T-helper 1 cell (primary cell): Measurements from ENCODE around the gene MRPL54.
A peak's percentile ranks its signal among the peaks of the same experiment; 100 is the strongest.
"Not testable (repeated sequence)": the region's sequence is repeated elsewhere in the genome, so short reads cannot be mapped to it uniquely, and the experiment has no call there.

Source experiments
- DNase-seq, 5 donors: peaks; one replicate each; pipeline ENCODE4 v3.0.0-alpha.2; 2012 to 2020

MRPL54 gene

DNA sequence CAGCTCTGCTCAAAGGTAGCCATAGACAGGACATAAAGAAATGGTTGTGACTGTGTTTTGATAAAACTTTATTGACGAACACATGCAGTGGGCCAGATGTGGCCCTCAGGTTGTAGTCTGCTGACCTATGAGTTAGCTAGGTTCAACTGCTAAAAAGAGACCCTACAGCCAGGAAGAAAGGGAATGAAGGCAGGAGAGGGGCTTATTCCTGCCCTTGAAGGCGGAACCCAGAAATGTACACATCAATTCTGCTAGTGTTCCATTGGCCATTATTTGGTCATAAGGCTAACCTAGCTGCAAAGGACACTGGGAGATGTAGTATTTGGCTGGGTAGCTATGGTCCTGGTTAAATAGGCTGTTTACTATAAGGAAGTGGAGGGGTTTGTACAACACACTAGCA, 19.0 kb upstream of the MRPL54 start:
- DNase-seq: no peak

- DNase-seq: no peak
Measured at GRCh38 chr19:3745363-3746045, 17.0 kb upstream of the MRPL54 start.

DNA sequence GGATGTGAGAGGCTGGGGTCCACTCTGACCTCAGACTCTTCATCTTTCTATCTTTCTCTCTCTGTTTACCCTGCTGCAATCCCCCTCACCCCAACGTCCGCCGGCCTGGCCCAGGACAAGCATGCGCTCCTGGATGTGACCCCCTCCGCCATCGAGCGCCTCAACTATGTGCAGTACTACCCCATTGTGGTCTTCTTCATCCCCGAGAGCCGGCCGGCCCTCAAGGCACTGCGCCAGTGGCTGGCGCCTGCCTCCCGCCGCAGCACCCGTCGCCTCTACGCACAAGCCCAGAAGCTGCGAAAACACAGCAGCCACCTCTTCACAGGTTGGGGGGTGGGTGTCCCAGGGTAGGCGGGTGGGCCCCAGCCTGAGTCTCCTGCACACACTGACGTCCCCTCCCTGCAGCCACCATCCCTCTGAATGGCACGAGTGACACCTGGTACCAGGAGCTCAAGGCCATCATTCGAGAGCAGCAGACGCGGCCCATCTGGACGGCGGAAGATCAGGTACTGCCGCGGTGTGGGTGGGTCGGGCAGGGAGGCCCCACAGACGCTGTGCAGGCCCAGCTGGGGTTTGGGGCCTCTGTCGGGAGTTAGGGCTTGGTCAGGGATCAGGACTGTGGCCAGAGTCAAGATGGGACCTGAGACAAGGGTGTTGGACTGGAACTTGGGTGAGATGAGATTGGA, 16.0 kb upstream of the MRPL54 start:
- no peak for DNase-seq

DNA sequence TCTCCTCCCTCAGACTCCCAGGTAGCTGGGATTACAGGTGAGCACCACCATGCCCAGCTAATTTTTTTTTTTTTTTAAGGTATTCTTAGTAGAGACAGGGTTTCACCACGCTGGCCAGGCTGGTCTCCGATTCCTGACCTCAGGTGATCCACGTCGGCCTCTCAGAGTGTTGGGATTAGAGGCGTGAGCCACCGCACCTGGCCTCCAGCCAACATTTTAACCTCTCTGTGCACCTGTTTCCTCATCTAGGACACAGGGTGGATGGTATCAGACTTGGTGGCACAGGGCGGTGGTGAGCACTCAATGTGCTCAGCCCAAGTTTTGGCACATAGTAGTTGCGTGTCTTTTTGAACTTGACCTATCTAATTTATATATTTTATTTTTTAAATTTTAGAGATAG, 13.5 kb upstream of the MRPL54 start:
- no peak for DNase-seq

DNA sequence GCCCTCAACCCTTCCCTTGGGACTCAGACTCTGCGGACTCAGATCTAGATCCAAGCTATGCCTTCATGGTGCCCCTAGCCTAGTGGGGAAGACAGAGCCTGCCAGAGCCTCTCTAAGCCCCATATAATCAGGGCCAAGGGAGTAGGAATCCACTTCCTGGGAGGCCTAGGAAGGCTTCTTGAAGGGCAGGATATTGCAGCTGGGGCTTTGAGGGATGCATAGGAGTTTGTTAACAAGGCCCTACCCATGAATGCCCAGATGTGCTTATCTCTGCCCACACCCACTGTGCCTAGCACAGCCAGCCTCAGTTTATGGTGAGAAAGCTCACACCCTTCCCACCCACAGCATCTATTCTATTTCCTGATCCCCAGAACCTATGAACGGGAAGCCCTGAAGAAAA, 12.3 kb upstream of the MRPL54 start:
- DNase-seq: no peak

- no peak for DNase-seq
Measured at GRCh38 chr19:3751236-3751635, 11.2 kb upstream of the MRPL54 start.

- DNase-seq: no peak
Measured at GRCh38 chr19:3752492-3752891, 10.0 kb upstream of the MRPL54 start.

DNA sequence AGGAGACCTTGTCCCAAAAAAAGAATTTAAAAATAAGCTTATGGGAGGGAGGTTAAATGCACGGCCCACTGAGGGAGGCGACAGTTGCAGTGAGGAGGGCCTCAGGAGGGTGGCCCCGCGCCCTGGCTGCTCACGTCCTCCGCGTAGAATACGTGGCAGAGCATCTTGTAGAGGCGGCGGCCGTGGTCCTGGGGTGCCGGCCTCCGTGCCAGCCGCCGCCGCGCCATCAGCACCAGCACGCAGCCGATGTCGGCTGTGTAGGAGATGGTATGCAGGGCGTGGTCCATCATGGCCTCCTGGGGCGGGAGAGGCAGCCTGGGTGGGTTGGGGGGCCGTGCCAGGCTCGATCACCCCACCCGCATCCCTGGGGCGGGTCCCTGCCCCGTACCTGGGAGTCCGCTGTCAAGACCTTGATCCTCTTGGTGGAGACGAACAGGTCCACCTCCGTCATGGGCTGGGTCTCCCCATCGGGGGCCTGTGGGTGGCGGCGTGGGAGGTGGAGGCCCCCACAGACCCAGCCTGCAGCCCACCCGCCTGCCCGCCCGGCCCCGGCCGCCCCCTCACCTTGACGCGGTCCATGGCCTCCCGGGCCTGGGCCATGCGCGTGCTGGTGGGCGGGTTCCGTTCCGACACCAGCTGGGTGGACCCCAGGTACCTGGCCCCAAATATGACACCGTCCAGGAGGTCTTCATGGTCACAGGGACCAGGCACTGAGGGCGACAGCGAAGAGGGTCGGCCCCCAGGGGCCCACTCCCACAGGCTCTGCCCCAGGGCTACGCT, 8.7 kb upstream of the MRPL54 start:
- no peak for DNase-seq

- not testable (repeated sequence) for DNase-seq
Measured at GRCh38 chr19:3757705-3758104, 4.8 kb upstream of the MRPL54 start.

DNA sequence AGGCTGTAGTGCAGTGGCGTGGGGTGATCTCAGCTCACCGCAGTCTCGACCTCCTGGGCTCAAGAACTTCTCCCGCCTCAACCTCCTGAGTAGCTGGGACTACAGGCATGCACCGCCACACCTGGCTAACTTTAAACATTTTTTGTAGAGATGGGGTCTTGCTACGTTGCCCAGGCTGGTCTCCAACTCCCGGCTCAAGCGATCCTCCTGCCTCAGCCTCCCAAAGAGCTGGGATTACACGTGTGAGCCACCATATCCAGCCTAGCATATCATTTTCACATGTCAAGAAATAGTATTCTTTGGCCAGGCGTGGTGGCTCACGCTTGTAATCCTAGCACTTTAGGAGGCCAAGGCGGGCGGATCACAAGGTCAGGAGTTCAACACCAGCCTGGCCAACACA, 4.2 kb upstream of the MRPL54 start:
- not testable (repeated sequence) for DNase-seq

DNA sequence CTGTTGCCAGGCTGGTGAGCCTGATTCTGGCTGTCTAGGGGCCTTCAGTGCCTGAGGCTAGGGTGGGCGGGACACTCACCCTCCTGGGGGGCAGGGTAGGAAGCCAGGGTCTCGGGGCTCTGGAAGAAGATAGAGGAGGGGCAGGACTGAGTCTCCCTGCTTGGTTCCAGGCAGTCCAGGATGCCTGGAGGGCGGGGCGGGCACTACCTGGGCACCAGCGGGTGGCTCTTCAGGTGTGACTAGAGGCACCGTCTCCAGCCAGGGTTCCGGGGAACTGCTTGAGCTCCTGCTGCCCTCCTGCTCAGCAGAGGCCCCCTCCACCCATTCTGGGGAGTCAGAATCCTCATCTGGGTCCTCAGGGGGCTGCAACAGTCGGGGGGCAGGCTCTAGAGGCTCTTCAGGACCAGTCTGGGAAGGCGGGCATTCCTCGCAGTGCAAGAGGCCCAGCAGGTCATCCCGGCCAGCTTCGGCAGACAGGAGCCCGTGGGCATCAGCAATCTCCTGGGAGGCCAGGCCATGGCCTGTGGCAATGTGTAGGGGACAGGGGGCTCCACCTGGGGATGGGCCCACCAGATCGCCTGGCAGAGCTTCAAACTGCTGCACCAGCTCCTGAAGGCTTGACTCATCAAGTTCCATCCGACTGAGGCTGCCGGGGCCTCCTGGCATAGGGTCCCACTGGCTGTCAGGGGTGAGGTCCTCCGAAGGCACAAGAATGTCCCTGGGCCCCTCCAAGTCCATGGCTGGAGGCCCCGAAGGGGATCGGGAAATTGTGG, 2.8 kb upstream of the MRPL54 start:
- DNase-seq: no peak

GRCh38 chr19:3760871-3761361, 1.6 kb upstream of the MRPL54 start:
- peak in 2 of 5 donors; percentile 13 to 25 for DNase-seq

DNA sequence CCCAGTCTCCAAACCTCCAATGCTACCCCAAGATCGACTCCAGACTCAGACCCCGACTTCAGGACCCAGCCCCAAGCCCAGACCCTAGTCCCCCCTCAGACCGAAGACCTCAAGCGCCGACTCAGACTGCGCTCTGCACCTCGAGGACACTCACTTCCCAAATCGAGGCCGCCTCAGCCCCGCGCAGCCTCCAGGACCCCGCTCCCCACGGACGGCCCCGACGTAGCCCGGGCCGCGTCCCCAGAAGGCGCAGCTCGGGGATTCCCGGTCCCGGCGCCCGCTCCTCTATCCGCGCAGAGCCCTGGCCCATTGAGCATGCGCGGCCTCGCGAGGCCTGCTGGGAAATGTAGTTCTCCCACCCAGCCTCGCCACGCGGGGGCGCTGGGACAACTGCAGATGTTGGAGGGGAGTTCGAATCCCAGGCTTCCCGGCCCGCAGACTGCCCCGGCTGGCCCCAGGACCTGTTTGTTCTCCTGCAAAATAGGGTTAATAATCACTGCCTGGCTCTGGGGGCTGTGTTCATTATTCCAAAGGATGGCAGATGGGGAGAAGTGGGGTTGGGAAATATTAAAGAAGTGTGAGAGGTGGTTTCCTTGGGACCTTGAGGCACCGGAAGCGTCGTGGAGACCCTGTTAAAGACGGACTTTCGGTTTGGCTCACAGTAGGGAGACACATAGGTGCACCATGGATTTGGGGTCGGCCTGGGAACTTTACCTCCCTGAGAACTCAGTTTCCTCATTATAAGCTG, 926 bp upstream of the MRPL54 start, which contains the start of gene APBA3:
Gene APBA3, minus strand, starts transcription at position 311 of the 748 bp plus-strand sequence. CDS start 1,428 bp downstream, outside the sequence.
- DNase-seq: peak; percentile 90 to 94 (median 90)

- no peak for DNase-seq
Measured at GRCh38 chr19:3762130-3762473, 380 bp upstream of the MRPL54 start.

GRCh38 chr19:3765121-3765520, 2.6 kb downstream of the MRPL54 start:
- DNase-seq: no peak

GRCh38 chr19:3765757-3766156, 3.3 kb downstream of the MRPL54 start:
- not testable (repeated sequence) for DNase-seq

DNA sequence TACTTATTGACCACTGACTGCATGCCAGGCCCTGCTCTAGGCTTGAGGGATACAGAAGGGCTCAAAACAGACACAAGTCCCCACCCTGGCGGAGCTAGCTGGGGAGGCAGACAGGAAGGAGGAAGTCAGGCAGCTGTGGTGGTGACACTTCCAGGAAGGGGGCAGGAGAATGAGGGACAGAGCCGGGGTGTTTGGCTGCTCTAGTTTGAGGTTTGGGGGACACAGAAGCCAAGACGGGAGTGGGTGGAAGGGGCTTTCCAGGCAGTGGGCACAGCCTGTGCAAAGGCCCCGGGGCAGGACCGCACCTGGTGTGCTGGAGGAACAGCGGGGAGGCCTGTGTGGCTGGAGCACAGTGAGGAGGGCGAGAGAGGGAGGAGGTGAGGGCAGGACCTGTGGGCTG, 4.0 kb downstream of the MRPL54 start:
- DNase-seq: peak in 1 of 5 donors; percentile 44

DNA sequence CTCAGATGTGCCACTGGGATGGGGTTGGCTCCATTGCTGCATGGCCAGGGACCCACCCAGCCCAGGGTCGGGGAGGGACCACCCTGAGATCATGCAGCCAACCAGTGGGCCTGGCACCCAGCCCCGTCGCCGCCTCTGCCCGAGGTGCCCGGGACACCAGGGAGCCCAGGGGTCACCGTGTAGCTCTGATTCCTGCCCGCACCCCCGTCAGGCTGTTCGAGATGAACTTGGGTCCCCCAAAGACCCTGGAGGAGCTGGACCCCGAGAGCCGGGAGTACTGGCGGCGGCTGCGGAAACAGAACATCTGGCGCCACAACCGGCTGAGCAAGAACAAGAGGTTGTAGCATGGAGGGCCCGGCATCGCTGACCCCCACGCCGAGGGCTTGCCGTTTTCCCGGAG, 4.6 kb downstream of the MRPL54 start:
- DNase-seq: no peak

DNA sequence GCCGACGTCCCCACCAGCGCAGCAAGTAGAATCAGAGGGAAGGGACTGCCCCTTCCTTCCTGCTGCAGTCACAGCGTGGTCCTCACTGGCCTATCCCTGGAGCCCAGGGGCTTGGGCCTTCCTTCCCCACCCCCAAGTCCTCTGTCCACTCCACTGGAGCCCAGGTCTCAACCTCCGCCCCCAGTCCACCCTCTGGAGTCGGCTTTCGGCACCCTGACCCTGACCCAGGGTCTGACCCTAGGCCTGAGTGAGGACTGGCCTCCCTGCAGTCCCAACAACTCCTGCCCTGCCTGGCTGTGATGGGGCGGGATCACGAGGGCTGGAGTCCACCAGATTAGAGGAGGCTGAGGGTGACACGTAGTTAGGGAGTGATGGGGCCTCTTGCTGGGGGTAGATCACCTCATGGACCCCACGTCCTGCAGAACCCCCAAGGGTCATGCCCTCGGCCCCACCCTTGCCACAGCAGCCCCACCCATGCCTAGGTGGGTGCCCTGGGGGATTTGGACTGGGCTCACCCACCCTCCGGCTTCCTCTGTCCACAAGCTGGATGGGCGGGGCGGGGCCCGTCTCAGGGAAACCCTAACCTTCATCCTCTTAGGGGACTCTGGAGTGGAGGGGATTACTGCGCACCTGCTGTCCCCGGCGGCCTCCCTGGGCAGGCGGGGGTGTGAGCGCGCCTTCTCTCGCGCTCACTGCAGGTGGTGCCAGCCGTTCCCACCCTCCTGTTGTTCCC, 5.7 kb downstream of the MRPL54 start:
- DNase-seq: no peak

DNA sequence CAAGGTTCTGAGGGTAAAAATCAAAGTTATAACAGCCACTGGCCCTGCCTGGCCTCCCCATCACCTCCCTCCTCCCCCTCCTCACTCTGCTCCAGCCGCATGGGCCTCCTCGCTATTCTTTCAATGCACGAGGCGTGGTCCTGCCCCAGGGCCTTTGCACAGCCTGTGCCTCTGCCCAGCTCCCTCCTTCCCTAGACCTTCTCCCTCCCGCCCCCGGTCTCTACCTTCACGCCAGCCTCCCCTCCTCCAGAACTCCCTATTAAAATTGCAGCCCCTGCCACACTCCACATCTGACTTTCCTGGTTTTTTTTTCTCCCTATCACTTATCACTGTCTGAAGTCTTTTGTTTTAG, 6.2 kb downstream of the MRPL54 start:
- no peak for DNase-seq

GRCh38 chr19:3769494-3769893, 7.0 kb downstream of the MRPL54 start:
- DNase-seq: no peak
